GM23248 (cell line): ENCODE data around the gene IL12RB1.

Experiments
- EZH2 ChIP-seq: fragments of 200-600 bp; sonication (generic); IDR thresholded peaks from 2 replicates; pipeline ENCODE4 v1.6.1; 2018; ENCODE audit warnings: antibody characterized with exemption, mild to moderate bottlenecking; ENCODE audit not compliant: insufficient read depth, poor library complexity, severe bottlenecking
- EZH2phosphoT487 ChIP-seq: fragments of 200-600 bp; sonication (generic); IDR thresholded peaks from 2 replicates; pipeline ENCODE4 v1.6.1; 2018; ENCODE audit warnings: antibody characterized with exemption, moderate library complexity, mild to moderate bottlenecking, low read depth; ENCODE audit not compliant: insufficient read depth

DNA sequence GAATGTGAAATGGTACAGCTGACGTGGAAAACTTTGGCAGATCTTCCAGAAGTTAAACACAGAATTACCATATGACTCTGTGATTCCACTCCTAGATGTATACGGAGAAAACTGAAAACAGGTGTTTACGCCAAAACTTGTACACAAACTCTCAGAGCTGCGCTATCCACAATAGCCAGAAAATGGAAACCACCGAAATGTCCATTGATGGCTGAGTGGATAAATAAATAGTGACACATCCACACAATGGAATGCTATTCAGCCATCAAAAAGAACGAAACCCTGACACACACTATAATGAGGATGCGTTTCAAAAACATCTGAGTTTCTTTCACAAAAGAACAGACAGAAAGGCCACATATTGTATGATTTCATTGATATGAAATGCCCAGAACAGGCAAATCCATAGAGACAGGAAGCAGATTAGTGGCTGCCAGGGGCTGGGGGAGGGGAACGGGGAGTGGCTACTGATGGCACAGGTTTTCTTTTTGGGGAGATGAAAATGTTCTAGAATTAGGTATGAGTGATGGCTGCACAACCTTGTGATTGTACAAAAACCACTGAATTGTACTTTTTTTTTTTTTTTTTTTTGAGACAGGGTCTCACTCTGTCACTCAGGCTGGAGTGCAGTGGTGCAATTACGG lies 33.0 kb downstream of the IL12RB1 start:
- no peak for TF ChIP-seq EZH2
- no peak for TF ChIP-seq EZH2phosphoT487
